ENCODE data around the gene TENM4. TPM values are rescaled to one million over a fixed set of nuclear protein-coding genes. Genes with fewer than 3 reads are reported as not detected.

Gene TENM4
- total RNA-seq, 1 donor, result 10.4 TPM

DNA sequence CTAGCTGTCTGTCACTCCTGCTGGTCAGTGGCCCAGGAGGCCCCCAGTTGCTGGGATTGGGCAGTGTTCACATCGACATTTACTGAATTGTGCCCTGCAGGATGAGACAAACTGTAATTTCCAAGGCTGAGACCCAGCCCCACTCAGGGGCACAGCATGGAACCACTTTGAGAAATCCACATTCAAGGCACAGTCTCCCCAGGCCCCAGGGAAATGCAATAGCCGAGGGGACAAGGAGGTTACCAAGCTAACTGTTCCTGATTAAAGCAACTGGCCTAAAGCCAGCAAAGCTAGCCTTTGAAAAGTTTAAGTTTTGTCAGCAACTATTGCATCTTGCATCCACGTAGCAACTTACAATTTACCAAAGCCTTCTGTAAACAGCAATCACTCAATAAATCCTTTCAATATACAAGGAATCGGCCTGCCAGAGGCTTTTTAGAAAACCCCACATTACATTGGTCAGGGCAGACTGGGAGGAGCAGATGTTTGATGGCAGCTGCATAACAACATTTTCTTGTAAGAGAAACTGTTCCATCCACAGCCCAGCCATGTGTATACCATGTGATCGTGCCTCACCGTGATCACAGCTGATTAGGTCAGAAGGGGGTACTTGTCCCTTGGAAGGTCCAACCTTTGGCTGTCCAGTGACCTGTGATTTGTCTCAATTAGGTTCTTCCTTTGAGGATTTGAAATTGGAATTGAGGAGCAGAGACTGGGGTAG, 103.9 kb downstream of the TENM4 start:
- DNase-seq (ENCODE audit: low read depth), result no peak
- no peak overlapping the region for H3K4me3 ChIP-seq (ENCODE audit: low read depth, low read length)
- TF ChIP-seq, protein P1, sequence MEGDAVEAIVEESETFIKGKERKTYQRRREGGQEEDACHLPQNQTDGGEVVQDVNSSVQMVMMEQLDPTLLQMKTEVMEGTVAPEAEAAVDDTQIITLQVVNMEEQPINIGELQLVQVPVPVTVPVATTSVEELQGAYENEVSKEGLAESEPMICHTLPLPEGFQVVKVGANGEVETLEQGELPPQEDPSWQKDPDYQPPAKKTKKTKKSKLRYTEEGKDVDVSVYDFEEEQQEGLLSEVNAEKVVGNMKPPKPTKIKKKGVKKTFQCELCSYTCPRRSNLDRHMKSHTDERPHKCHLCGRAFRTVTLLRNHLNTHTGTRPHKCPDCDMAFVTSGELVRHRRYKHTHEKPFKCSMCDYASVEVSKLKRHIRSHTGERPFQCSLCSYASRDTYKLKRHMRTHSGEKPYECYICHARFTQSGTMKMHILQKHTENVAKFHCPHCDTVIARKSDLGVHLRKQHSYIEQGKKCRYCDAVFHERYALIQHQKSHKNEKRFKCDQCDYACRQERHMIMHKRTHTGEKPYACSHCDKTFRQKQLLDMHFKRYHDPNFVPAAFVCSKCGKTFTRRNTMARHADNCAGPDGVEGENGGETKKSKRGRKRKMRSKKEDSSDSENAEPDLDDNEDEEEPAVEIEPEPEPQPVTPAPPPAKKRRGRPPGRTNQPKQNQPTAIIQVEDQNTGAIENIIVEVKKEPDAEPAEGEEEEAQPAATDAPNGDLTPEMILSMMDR (IDR thresholded peaks at IDR 0.05; ENCODE audit: insufficient read depth, low read depth, low read length), result no peak

DNA sequence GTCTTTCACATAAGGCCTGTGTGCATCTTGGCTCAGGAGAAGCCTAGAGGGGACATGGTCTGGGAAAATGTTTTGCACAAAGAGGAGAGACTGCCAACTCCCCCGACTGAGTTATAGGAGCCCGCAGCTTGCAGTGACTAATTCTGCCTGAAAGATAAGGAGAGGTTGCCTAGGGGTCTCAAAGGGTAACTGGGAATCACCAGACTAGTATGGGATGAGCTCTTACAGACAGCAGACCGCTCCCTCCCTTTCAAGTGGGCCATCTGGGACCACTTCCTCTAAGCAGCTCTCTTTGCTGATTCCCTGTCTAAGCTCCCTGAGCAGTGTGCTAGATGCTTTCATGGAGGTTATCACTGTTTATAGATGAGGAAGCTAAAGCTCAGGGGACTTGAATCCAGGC, 105.1 kb downstream of the TENM4 start:
- no peak for DNase-seq (ENCODE audit: low read depth)
- H3K4me3 ChIP-seq (ENCODE audit: low read depth, low read length), result no peak overlapping the region
- TF ChIP-seq, protein P1 (IDR thresholded peaks at IDR 0.05; ENCODE audit: insufficient read depth, low read depth, low read length), result no peak

DNA sequence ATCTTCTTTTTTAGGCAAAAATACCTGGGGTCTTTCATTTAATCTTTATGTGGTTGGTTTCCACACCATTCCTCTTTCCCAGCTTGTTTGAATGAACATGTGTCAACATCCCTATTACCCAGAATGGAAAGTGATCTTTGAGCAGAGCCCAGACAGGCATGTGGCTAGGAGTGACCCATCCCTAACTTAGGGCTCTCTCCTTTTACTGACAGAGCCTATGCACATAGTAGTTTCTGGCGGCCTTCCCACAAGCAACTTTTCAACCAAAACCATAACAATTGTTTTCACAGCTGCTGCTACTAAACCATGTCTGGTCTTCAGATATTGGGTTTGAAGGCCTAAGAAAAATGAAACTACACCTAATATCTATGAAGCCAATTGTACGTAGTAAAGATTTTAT, 107.5 kb downstream of the TENM4 start:
- no peak overlapping the region for H3K4me3 ChIP-seq (ENCODE audit: low read depth, low read length)
- no peak for DNase-seq (ENCODE audit: low read depth)
- TF ChIP-seq, protein P1 (IDR thresholded peaks at IDR 0.05; ENCODE audit: insufficient read depth, low read depth, low read length), result no peak

DNA sequence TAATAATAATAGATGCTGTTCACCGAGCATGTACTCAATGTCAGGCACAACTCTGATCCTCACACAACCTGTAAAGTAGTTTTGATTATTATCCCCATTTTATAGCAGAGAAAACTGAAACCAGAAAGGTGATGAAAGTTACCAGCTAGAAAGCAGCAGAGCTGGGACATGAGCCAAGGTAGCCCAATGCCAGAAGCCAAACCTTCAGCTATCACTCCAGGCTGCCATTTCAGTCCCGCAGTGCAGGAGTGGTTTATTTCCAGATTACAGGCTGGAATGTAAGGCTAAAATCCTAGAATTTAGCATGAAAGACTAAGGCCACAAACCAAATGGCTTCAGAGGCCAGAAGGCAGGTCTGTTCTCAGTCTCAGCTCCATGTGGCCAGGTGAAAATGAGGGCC, 108.8 kb downstream of the TENM4 start:
- no peak for DNase-seq (ENCODE audit: low read depth)
- TF ChIP-seq, protein P1 (IDR thresholded peaks at IDR 0.05; ENCODE audit: insufficient read depth, low read depth, low read length), result no peak
- H3K4me3 ChIP-seq (ENCODE audit: low read depth, low read length), result no peak overlapping the region

DNA sequence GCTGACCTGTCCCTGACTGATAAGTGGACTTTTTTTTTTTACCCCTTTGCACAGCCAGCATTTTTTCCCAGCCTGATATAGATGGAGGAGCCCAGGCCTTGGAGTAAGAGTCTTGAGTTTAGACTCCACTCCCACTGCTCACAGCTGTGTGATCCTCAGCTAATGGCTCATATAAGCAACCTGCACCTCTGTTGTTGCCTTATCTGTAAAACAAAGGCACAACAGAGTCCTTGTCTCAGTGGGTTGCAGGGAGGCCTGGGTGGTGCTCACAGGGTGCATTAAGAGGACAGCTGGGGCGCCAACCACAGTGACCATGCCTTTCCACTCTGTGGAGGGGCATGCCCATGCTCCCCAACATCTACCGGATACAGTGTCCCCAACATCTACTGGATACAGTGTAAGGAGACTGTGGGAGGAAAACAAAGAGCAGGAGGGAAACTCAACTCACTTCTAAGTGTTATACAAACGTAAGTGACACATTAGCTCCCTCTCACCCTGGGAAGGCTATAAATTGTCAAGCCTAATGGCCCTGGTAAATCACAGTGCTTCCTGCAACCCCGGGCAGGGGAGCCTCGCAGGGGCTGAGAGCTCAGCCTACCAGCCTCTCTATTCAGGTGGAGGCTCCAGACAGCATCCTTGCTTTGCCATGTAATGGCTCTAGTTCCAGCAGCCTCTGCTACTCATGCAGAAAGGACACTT, 109.5 kb downstream of the TENM4 start:
- TF ChIP-seq, protein P1 (IDR thresholded peaks at IDR 0.05; ENCODE audit: insufficient read depth, low read depth, low read length), result no peak
- no peak overlapping the region for H3K4me3 ChIP-seq (ENCODE audit: low read depth, low read length)
- DNase-seq (ENCODE audit: low read depth), result no peak

DNA sequence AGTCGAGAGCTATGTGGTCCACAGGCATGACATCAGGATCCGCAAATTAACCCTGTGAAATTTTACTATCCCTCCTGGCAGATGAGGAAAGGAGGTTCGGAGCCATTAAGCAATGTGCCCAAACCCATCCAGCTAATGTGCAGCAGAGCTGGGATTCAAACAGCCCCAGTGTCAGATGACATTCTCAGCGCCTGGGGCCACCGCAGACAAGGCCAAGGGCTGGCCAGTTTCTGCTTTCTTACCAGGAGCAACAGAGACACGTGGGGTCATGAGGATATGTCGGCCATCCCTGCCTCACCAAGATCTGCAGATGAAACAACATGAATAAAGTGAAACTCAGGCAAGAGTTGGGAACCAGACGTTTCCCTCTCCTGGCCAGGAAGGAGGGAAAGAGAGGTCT, 110.2 kb downstream of the TENM4 start:
- TF ChIP-seq, protein P1 (IDR thresholded peaks at IDR 0.05; ENCODE audit: insufficient read depth, low read depth, low read length), result no peak
- H3K4me3 ChIP-seq (ENCODE audit: low read depth, low read length), result no peak overlapping the region
- no peak for DNase-seq (ENCODE audit: low read depth)
